HCT116 (cell line): Measurements from ENCODE around the gene DHRS7B. TPM values are rescaled to one million over a fixed set of nuclear protein-coding genes. Genes with fewer than 3 reads are reported as not detected.

ENCODE experiments used
- ATAC-seq: fragments of 200-7000 bp; cut with Tn5 transposase; 2 replicates; pipeline ENCODE4 v1.9.1; 2020; ENCODE audit warnings: mild to moderate bottlenecking, moderate library complexity
- BruUV-seq: library from RNA; stranded (reverse); fragments of 400-500 nt; replicated peaks from 2 replicates; lab custom pipeline; 2021; lab: Mats Ljungman, UMichigan
- CTCF ChIA-PET: fragments of 300-600 bp; sonication (Branson Sonifier 250); formaldehyde crosslinking; loops from one replicate; lab custom pipeline; 2021; ENCODE audit warnings: antibody characterized with exemption; lab: Charles Lee
- POLR2A ChIA-PET: fragments of 300-600, 350-600 bp; sonication (Branson Sonifier 250); formaldehyde crosslinking; loops from one replicate; lab custom pipeline; 2021; ENCODE audit warnings: antibody characterized with exemption; lab: Charles Lee
- RAD21 ChIA-PET, 2 experiments: fragments of 300-600 bp; sonication (Branson Sonifier 250); formaldehyde crosslinking; loops; one replicate each; lab custom pipeline; 2023; ENCODE audit warnings: low total read pairs in 2 of 2; ENCODE audit not compliant: uncharacterized antibody in 2 of 2, unreplicated experiment in 2 of 2, low non-redundant PET in 1 of 2; lab: Charles Lee
- DNase-seq: peaks from one replicate; pipeline ENCODE4 v3.0.0-alpha.2; 2010; ENCODE audit warnings: low read depth, low spot score
- H2AFZ ChIP-seq: fragments of 200-600 bp; shearing (Covaris generic), sonication (generic); 2 replicates; pipeline ENCODE4 v1.6.1; 2017; ENCODE audit warnings: low read depth, mixed run types, mixed read lengths, antibody characterized with exemption, low read length; ENCODE audit not compliant: poor library complexity, severe bottlenecking
- H3K27ac ChIP-seq: 2 replicates; pipeline ENCODE4 v1.5.1; 2012; ENCODE audit warnings: low read depth, low read length
- H3K27me3 ChIP-seq: fragments of 200-600 bp; sonication (generic); 2 replicates; pipeline ENCODE4 v1.6.1; 2016; ENCODE audit warnings: mixed run types, low read length, mixed read lengths; ENCODE audit not compliant: insufficient read depth
- H3K36me3 ChIP-seq, 2 experiments: fragments of 200-500 bp in 1 of 2; fragments of 200-600 bp in 1 of 2; sonication (Bioruptor generic) in 1 of 2; sonication (generic) in 1 of 2; 2 replicates each; pipeline versions ENCODE4 v1.5.1 to v1.6.1; 2014 to 2016; ENCODE audit warnings: low read length in 2 of 2, inconsistent platforms in 1 of 2, mixed read lengths in 1 of 2, mixed run types in 1 of 2; ENCODE audit not compliant: insufficient read depth in 2 of 2, control insufficient read depth in 1 of 2
- H3K4me1 ChIP-seq, 2 experiments: fragments of 200-600 bp in 1 of 2; sonication (generic) in 1 of 2; 2 replicates each; pipeline versions ENCODE4 v1.5.1 to v1.6.1; 2012 to 2017; ENCODE audit warnings: low read length in 2 of 2, inconsistent platforms in 1 of 2, mild to moderate bottlenecking in 1 of 2, mixed read lengths in 1 of 2, mixed run types in 1 of 2, moderate library complexity in 1 of 2; ENCODE audit not compliant: insufficient read depth in 2 of 2, control insufficient read depth in 1 of 2
- H3K4me2 ChIP-seq: fragments of 200-600 bp; sonication (generic); 2 replicates; pipeline ENCODE4 v1.6.1; 2017; ENCODE audit warnings: mixed run types, low read length, mixed read lengths
- H3K4me3 ChIP-seq, 2 experiments: fragments of 200-600 bp in 1 of 2; sonication (generic) in 1 of 2; replicated peaks in 1 of 2; 2 replicates each; pipeline ENCODE4 v1.5.1; 2011 to 2016; ENCODE audit warnings: low read length in 2 of 2, control low read depth in 1 of 2, low read depth in 1 of 2, mild to moderate bottlenecking in 1 of 2, mixed read lengths in 1 of 2, mixed run types in 1 of 2
- H3K79me2 ChIP-seq: fragments of 200-600 bp; sonication (generic); 2 replicates; pipeline ENCODE4 v1.6.1; 2017; ENCODE audit warnings: mild to moderate bottlenecking, mixed run types, low read length, moderate library complexity, mixed read lengths; ENCODE audit not compliant: insufficient read depth
- H3K9ac ChIP-seq: fragments of 200-600 bp; sonication (generic); 2 replicates; pipeline ENCODE4 v1.6.1; 2016; ENCODE audit warnings: low read length, mixed read lengths
- H3K9me2 ChIP-seq: fragments of 200-600 bp; sonication (generic), shearing (Covaris generic); 2 replicates; pipeline ENCODE4 v1.6.1; 2017; ENCODE audit warnings: mixed run types, mild to moderate bottlenecking, moderate library complexity; ENCODE audit not compliant: insufficient read depth
- H3K9me3 ChIP-seq, 2 experiments: fragments of 200-500 bp in 1 of 2; fragments of 200-600 bp in 1 of 2; sonication (Bioruptor generic) in 1 of 2; sonication (generic) in 1 of 2; 2 replicates each; pipeline ENCODE4 v1.6.1; 2014 to 2017; ENCODE audit warnings: low read length in 2 of 2, mixed read lengths in 2 of 2, inconsistent platforms in 1 of 2, low read depth in 1 of 2, mild to moderate bottlenecking in 1 of 2, mixed run types in 1 of 2, moderate library complexity in 1 of 2; ENCODE audit not compliant: control insufficient read depth in 1 of 2, insufficient read depth in 1 of 2
- H4K20me1 ChIP-seq: fragments of 200-600 bp; sonication (generic), shearing (Covaris generic); 2 replicates; pipeline ENCODE4 v1.6.1; 2017; ENCODE audit warnings: mixed run types, mild to moderate bottlenecking, moderate library complexity; ENCODE audit not compliant: insufficient read depth
- CBX3 ChIP-seq: IDR thresholded peaks from 2 replicates; pipeline ENCODE4 v1.6.1; 2012; ENCODE audit warnings: low read depth
- EGR1 ChIP-seq: IDR thresholded peaks from 2 replicates; pipeline ENCODE4 v1.6.1; 2012; ENCODE audit warnings: low read depth
- EZH2phosphoT487 ChIP-seq: fragments of 200-600 bp; IDR thresholded peaks from 2 replicates; pipeline ENCODE4 v1.6.1; 2018; ENCODE audit warnings: antibody characterized with exemption, borderline replicate concordance
- RAD21 ChIP-seq: IDR thresholded peaks from 2 replicates; pipeline ENCODE4 v1.6.1; 2012; ENCODE audit warnings: low read depth, mild to moderate bottlenecking
- SIN3A ChIP-seq: IDR thresholded peaks from 2 replicates; pipeline ENCODE4 v1.6.1; 2012; ENCODE audit warnings: low read depth
- SP1 ChIP-seq: IDR thresholded peaks from 2 replicates; pipeline ENCODE4 v1.6.1; 2012; ENCODE audit warnings: low read depth
- SRF ChIP-seq: IDR thresholded peaks from 2 replicates; pipeline ENCODE4 v1.6.1; 2012; ENCODE audit warnings: low read depth
- ZFX ChIP-seq: fragments of 450-650 bp; IDR thresholded peaks from 2 replicates; pipeline ENCODE4 v1.6.1; 2017
- intact Hi-C: fragments of 100-400 bp; cut with micrococcal nuclease; formaldehyde crosslinking; loops from 2 replicates; pipeline ENCODE4 v1.10.0; 2022
- total RNA-seq: library from RNA; stranded (reverse); gene quantifications from one replicate; pipeline ENCODE4 v1.2.1, GENCODE V29; 2021; ENCODE audit not compliant: unreplicated experiment
- TF ChIP-seq, protein P1 (sequence below): IDR thresholded peaks from 2 replicates; pipeline ENCODE4 v1.6.1; 2012
- TF ChIP-seq, protein P2 (sequence below): IDR thresholded peaks from 2 replicates; pipeline ENCODE4 v1.6.1; 2011; ENCODE audit warnings: mild to moderate bottlenecking, low read length, moderate library complexity; ENCODE audit not compliant: insufficient replicate concordance; ENCODE audit errors: extremely low read depth
- TF ChIP-seq, protein P3 (sequence below), 3 experiments: fragments of 200-600 bp in 1 of 3; sonication (generic) in 1 of 3; IDR thresholded peaks in 2 of 3; conservative IDR thresholded peaks in 1 of 3; 2 replicates each; pipeline ENCODE4 v1.5.1; 2012 to 2017; ENCODE audit warnings: low read depth in 2 of 3, low read length in 2 of 3, antibody characterized with exemption in 1 of 3, borderline replicate concordance in 1 of 3, control low read depth in 1 of 3, mild to moderate bottlenecking in 1 of 3, mixed read lengths in 1 of 3, mixed run types in 1 of 3, moderate library complexity in 1 of 3; ENCODE audit not compliant: insufficient read depth in 1 of 3

Gene DHRS7B
- total RNA-seq, 1 experiment from 2014 or later = 19.6 TPM

DNA sequence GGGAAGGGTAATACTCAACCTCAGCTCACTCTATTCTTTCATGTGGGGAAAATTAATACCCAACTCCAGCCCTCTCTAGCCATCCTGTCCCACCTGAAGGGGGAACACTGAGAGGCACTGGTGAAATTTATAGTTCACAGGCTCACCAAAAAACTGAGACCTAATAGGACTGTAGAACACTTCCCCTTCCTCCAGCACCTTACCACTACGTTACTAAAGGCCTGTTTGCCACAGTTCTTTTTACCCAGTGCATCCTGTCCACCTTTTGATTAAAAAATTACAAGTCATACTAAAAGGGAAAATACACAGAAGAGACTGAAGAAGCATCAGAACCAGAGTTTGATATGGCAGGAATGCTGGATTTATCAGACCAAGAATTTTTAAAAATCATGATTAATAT lies 26.0 kb downstream of the DHRS7B start:
- RAD21 ChIA-PET = no interaction called here
- Histone ChIP-seq H3K9me3 (peaks cover 0 to 14% of the 10 kb centered on the region in 2 experiments; a peak in 3 of 4 replicates), H3K79me2 (no peaks in the 10 kb centered on the region), H3K9me2 (peaks cover 4% of the 10 kb centered on the region; the same call in 1 of the 2 replicates), H3K9ac (no peak overlapping the region), H4K20me1 (no peaks in the 10 kb centered on the region), H3K27me3 (no peaks in the 10 kb centered on the region), H3K27ac (no peak overlapping the region), H3K36me3 (no peaks in the 10 kb centered on the region), H2AFZ (no peak overlapping the region), H3K4me3 (no peak overlapping the region), H3K4me1 (no peaks in the 10 kb centered on the region), H3K4me2 (no peak overlapping the region)
- DNase-seq (no peak), ATAC-seq (no peak)
- BruUV-seq = no TSS peak
- intact Hi-C loops = no loop called here
- CTCF ChIA-PET = no interaction called here
- no peak for TF ChIP-seq ZFX
- TF ChIP-seq CBX3 = no peak
- TF ChIP-seq EZH2phosphoT487 = no peak
- TF ChIP-seq, protein P1, sequence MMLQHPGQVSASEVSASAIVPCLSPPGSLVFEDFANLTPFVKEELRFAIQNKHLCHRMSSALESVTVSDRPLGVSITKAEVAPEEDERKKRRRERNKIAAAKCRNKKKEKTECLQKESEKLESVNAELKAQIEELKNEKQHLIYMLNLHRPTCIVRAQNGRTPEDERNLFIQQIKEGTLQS = no peak
- TF ChIP-seq SIN3A = no peak
- TF ChIP-seq, protein P2, sequence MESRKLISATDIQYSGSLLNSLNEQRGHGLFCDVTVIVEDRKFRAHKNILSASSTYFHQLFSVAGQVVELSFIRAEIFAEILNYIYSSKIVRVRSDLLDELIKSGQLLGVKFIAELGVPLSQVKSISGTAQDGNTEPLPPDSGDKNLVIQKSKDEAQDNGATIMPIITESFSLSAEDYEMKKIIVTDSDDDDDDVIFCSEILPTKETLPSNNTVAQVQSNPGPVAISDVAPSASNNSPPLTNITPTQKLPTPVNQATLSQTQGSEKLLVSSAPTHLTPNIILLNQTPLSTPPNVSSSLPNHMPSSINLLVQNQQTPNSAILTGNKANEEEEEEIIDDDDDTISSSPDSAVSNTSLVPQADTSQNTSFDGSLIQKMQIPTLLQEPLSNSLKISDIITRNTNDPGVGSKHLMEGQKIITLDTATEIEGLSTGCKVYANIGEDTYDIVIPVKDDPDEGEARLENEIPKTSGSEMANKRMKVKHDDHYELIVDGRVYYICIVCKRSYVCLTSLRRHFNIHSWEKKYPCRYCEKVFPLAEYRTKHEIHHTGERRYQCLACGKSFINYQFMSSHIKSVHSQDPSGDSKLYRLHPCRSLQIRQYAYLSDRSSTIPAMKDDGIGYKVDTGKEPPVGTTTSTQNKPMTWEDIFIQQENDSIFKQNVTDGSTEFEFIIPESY = no peak
- no peak for TF ChIP-seq RAD21
- TF ChIP-seq EGR1 = no peak
- TF ChIP-seq SP1 = no peak
- TF ChIP-seq SRF = no peak
- TF ChIP-seq, protein P3, sequence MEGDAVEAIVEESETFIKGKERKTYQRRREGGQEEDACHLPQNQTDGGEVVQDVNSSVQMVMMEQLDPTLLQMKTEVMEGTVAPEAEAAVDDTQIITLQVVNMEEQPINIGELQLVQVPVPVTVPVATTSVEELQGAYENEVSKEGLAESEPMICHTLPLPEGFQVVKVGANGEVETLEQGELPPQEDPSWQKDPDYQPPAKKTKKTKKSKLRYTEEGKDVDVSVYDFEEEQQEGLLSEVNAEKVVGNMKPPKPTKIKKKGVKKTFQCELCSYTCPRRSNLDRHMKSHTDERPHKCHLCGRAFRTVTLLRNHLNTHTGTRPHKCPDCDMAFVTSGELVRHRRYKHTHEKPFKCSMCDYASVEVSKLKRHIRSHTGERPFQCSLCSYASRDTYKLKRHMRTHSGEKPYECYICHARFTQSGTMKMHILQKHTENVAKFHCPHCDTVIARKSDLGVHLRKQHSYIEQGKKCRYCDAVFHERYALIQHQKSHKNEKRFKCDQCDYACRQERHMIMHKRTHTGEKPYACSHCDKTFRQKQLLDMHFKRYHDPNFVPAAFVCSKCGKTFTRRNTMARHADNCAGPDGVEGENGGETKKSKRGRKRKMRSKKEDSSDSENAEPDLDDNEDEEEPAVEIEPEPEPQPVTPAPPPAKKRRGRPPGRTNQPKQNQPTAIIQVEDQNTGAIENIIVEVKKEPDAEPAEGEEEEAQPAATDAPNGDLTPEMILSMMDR (IDR thresholded peaks at IDR 0.05 in 2 of 3, conservative IDR thresholded peaks at IDR 0.05 in 1 of 3; ENCODE audit: borderline replicate concordance in 1 of 3, insufficient read depth in 1 of 3, low read depth in 2 of 3, low read length in 2 of 3) = no peak
- POLR2A ChIA-PET = no interaction called here
